GM12874 (cell line): ENCODE results near the gene MGLL.

Experiments
- CTCF ChIP-seq: IDR thresholded peaks from 2 replicates; pipeline ENCODE4 v1.5.1; 2011; ENCODE audit warnings: low read depth, mild to moderate bottlenecking, control low read depth, low read length, moderate library complexity; ENCODE audit not compliant: insufficient read depth

Gene MGLL

GRCh38 chr3:127730666-127731295 is 91.5 kb downstream of the MGLL start:
- no peak for TF ChIP-seq CTCF

GRCh38 chr3:127730171-127730570 is 92.1 kb downstream of the MGLL start:
- TF ChIP-seq CTCF = no peak

DNA sequence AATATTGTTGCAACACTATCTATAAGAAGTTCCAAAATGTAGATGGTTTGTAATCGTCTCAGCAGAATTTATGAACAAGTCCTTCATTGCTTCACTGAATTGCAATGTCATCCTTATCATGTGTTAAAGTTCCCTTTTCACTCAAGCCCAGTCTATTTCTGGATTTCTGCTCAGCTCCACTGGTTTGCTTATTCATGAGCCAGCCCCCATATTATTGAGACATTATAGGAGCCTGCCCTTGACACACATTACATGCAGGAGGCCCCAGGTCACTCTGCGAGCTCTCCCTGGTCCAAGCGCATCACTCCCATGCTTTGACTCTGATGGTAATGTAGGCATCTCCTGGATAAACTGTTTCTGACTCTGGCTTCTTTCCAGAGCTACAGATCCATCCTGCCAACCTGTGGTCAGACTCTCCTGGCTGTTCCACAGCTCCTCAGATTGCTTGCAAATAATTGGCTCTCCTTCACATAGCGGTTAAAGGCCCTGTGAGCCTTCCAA is 92.7 kb downstream of the MGLL start:
- TF ChIP-seq CTCF = no peak

DNA sequence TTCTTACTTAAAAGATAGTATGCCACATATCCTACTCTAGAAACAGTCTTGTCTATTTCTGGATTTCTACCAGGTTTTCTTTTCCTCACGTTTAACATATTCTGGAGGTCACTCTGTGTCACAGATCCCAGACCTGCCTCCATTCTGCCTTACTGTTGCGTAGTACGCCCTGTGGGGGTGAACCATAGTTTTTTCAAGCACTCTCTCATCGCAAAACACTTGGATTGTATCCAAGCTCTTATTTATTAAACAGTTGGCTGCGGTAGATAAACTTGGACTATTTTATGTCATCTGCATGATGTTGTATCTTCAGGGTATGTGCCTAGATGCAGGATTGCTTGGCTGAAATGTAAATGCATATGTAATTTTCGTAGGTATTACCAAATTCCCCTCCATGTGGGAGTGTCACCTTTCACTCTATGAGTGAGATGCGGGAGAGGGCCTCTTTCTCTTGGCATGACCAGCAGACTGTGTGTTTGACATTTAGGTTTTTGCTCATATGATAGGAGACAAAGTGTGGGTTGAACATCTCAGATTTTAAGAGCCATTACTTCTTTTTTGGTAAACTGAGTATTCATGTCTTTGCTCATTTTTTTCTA is 93.8 kb downstream of the MGLL start:
- no peak for TF ChIP-seq CTCF

DNA sequence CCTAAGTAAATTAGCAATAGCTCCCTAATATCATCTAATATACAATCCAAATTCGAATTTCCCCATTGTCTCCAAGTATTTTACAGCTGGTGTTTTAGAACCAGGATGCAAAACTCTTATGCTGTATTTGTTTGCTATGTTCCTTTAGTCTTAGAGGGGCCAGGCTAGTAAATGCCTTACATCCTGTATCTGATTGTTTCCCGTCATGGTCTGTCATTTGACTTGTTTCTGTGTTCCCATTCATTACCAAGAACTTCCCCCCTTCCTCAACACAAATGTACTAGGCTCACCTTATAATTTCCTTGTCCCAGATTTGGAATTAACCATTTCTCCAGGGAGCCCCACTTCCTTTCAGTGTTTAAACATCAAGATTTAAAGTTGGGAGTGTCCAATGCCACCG is 95.4 kb downstream of the MGLL start:
- no peak for TF ChIP-seq CTCF

DNA sequence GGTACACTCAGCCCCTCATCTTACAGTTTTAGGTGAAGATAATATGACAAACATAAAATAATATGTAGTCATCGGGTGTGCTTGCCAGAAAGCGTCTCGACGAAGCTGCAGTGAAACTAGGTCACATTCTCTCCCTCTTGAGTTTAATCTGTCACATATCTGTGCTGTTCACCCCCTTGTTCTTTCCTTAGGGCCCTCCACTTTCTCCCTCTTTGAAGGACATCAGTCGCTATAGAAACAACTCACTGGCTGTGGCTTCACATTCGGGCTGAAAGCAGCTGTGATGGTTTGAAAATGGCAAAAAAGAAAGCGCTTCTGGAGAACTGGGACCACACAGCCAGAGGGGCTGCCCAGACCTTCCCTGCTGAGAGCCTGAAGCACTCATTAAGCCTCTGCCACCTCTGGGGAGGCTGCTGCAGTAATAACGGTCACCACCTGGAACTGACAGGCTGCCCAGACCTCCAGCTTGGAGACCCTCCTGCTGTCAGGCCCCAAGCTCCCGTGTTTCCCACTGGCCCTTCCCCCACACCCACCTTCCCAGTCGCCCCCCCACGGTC is 99.2 kb downstream of the MGLL start:
- TF ChIP-seq CTCF = no peak

DNA sequence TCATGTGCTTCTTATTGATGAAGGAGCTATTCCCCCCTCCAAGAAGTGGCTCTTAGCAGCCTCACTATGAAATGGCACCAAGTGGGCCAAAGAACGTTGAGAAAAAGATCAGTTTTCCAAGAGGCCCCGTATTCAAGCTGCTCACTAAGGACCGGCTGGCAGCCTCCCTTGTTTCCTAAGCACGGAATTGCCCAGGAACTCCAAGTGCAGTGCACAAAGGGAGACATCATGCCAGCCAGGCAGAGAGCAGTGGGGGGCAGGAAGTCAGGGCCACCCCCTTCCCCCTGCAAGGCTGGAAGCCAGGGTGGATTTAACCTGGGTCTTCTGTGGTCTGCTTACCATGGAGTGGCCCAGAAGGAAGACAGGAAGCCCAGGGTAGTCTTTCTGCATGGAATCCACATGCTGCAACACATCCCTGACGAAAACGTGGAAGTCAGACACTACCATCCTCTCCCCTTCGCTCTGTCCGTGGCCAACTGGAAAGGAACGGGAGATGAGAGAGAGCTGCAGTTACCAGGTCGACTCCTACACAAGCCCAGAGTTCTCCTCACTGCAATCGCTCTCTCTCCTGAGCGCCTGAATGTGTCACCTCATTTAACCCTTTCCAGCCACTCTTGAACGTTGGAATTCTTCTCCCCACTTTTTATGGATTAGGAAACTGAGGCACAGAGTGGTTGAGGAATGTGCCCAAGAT is 100.1 kb downstream of the MGLL start:
- TF ChIP-seq CTCF = no peak
